Osteocyte (in vitro differentiated cells): ENCODE measurements around the gene ABHD1. TPM values are rescaled to one million over a fixed set of nuclear protein-coding genes. Genes with fewer than 3 reads are reported as not detected.

Experiments
- DNase-seq: peaks from one replicate; pipeline ENCODE4 v3.0.0; 2021; ENCODE audit warnings: mixed read lengths; ENCODE audit not compliant: unreplicated experiment; ENCODE audit errors: extremely low spot score
- H3K27ac Mint-ChIP-seq: one replicate; pipeline ENCODE4 v1.8.0; 2021; ENCODE audit warnings: mild to moderate bottlenecking, mixed read lengths; ENCODE audit not compliant: unreplicated experiment
- H3K27me3 Mint-ChIP-seq: one replicate; pipeline ENCODE4 v1.8.0; 2021; ENCODE audit warnings: mixed read lengths; ENCODE audit not compliant: unreplicated experiment
- H3K36me3 Mint-ChIP-seq: one replicate; pipeline ENCODE4 v1.8.0; 2021; ENCODE audit warnings: mixed read lengths; ENCODE audit not compliant: unreplicated experiment
- H3K4me1 Mint-ChIP-seq: one replicate; pipeline ENCODE4 v1.8.0; 2021; ENCODE audit warnings: mixed read lengths; ENCODE audit not compliant: unreplicated experiment
- H3K4me3 Mint-ChIP-seq: one replicate; pipeline ENCODE4 v1.8.0; 2021; ENCODE audit warnings: mild to moderate bottlenecking, moderate library complexity, mixed read lengths; ENCODE audit not compliant: unreplicated experiment
- H3K9me3 Mint-ChIP-seq: one replicate; pipeline ENCODE4 v1.8.0; 2021; ENCODE audit warnings: mixed read lengths; ENCODE audit not compliant: unreplicated experiment
- total RNA-seq: library from RNA; stranded (reverse); gene quantifications from 2 replicates; pipeline ENCODE4 v1.2.1, GENCODE V29; 2021
- TF ChIP-seq, protein P1 (sequence below): fragments of 200-600 bp; sonication (generic); IDR thresholded peaks from 2 replicates; pipeline ENCODE4 v1.5.0; 2021; ENCODE audit warnings: antibody characterized with exemption, mild to moderate bottlenecking, moderate library complexity

Gene ABHD1
- total RNA-seq, 1 donor from 2014 or later = 0.48 TPM

DNA sequence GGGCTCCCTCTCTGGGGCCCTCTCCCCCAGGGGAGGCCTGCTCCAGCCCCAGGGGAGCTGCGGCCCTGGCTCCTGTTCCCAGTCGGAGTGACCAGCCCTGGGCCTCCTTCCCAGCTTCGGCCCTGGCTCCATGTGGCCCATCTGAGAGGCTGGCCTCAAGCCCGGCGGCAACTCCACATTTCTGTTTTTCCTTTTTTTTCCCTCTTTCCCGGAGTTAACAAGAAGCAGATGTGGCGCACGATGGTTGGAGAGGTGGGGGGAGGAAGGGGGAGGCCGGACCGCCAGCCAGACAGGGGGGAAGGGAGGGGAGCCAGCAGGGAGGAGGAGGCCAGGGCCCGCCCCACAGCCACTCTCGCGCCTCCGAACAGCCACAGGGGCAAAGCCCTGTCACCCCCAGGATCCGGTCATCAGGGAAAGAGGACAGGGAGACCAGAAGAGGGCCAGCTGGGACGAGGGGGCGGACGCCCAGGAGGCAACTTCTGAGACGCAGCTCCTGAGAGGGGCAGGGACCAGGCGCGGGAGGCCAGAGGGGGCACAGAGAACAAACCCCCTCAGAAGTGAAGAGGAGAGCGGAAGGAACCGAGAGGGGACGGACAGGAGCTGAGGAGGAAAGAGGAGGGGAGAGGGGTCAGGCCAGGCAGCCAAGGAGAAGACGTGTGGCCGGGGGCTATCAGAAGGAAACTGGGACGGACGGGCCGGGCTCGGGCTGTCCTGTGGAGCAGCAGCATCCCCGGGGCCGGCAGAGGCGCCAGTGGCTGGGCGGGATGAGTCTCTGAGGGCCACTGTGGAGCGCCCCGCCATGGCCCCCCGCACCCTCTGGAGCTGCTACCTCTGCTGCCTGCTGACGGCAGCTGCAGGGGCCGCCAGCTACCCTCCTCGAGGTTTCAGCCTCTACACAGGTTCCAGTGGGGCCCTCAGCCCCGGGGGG, 45.1 kb upstream of the ABHD1 start, which contains the start of gene EMILIN1:
EMILIN1 (plus strand) TSS at position 349 of the 928 bp plus-strand sequence; CDS start at position 800, 451 bp downstream.
- Mint-ChIP-seq H3K27me3 (no peaks in the 10 kb centered on the region), H3K36me3 (peaks cover 4% of the 10 kb centered on the region), H3K4me3 (peak within 1 kb of the TSS; percentile 91), H3K4me1 (peaks cover 67% of the 10 kb centered on the region), H3K9me3 (no peaks in the 10 kb centered on the region), H3K27ac (peak within 1 kb of the TSS; percentile 91)
- TF ChIP-seq, protein P1, sequence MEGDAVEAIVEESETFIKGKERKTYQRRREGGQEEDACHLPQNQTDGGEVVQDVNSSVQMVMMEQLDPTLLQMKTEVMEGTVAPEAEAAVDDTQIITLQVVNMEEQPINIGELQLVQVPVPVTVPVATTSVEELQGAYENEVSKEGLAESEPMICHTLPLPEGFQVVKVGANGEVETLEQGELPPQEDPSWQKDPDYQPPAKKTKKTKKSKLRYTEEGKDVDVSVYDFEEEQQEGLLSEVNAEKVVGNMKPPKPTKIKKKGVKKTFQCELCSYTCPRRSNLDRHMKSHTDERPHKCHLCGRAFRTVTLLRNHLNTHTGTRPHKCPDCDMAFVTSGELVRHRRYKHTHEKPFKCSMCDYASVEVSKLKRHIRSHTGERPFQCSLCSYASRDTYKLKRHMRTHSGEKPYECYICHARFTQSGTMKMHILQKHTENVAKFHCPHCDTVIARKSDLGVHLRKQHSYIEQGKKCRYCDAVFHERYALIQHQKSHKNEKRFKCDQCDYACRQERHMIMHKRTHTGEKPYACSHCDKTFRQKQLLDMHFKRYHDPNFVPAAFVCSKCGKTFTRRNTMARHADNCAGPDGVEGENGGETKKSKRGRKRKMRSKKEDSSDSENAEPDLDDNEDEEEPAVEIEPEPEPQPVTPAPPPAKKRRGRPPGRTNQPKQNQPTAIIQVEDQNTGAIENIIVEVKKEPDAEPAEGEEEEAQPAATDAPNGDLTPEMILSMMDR = no peak
- DNase-seq = peak; percentile 96

DNA sequence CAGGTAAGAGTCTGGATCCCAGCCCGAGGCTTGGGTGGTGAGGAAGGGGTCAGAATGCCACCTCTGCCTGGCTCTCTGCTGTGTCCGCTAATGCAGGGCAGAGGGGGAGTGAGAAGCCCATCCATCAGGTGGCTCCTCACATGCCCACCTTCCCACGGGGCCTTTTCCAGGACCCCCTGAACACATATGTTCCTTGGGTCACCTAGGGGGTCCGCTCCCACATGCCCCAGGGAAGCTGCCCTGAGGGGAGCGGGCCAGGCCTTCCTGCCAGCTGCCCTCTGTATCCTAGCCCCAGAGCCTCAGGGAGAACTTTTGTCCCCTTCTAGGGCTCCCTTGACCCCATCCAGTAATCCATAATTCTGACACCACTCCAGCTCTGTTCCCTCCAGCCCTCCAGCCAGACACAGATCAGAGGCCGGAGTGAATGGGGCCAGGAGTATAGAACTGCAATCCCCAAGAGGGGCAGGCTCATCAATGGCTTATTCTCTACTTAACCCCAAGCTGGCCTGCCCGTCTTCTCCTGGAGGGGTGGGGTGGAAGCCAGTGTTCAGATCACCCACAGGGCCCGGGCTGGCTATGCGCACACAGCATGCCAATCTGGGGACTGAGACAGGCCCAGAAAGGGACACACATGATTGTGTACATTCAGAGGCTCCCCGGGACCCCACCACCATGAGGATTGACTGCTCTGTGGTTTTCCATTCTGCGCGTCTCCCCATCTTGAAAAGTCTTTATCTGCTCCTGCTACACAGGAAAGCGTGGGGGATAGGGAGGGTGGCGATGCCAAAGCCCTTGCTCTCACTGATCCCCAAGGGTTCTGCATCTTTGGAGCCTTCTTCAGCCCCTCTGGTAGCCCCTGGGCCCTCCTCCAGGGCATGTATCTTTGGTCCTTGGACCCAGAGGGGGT, 44.1 kb upstream of the ABHD1 start:
- peak overlapping the region; percentile 91 for H3K4me3 Mint-ChIP-seq
- peaks cover 61% of the 10 kb centered on the region for H3K4me1 Mint-ChIP-seq
- no peak for DNase-seq
- H3K27ac Mint-ChIP-seq = peak overlapping the region; percentile 85
- no peaks in the 10 kb centered on the region for H3K27me3 Mint-ChIP-seq
- no peaks in the 10 kb centered on the region for H3K9me3 Mint-ChIP-seq
- TF ChIP-seq, protein P1 = no peak
- H3K36me3 Mint-ChIP-seq = peaks cover 4% of the 10 kb centered on the region

DNA sequence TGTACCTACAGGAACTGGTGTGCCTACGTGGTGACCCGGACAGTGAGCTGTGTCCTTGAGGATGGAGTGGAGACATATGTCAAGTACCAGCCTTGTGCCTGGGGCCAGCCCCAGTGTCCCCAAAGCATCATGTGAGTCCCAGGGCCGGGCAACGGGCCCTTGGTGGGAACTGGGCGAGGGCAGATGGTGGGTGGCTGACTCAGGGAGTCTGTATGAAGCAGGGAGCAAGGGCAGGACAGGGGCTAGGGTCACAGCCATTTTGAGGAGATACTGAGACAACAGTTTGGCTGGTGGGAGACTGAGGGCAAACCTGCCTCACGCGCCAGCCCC, 43.5 kb upstream of the ABHD1 start:
- DNase-seq = no peak
- H3K4me3 Mint-ChIP-seq = peak overlapping the region; percentile 91
- H3K9me3 Mint-ChIP-seq = no peaks in the 10 kb centered on the region
- peak overlapping the region; percentile 85 for H3K27ac Mint-ChIP-seq
- H3K27me3 Mint-ChIP-seq = no peaks in the 10 kb centered on the region
- TF ChIP-seq, protein P1 = no peak
- H3K36me3 Mint-ChIP-seq = peaks cover 4% of the 10 kb centered on the region
- peaks cover 56% of the 10 kb centered on the region for H3K4me1 Mint-ChIP-seq

DNA sequence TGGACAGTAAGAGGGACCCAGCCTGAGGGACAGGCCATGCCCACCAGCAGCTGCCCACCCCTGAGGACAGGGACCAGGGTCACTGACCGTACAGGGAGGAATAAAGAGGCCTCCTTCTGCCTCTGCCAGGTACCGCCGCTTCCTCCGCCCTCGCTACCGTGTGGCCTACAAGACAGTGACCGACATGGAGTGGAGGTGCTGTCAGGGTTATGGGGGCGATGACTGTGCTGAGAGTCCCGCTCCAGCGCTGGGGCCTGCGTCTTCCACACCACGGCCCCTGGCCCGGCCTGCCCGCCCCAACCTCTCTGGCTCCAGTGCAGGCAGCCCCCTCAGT, 43.0 kb upstream of the ABHD1 start:
- TF ChIP-seq, protein P1 = no peak
- no peak for DNase-seq
- H3K27ac Mint-ChIP-seq = peak overlapping the region; percentile 85
- peaks cover 4% of the 10 kb centered on the region for H3K36me3 Mint-ChIP-seq
- H3K9me3 Mint-ChIP-seq = no peaks in the 10 kb centered on the region
- peak overlapping the region; percentile 91 for H3K4me3 Mint-ChIP-seq
- H3K4me1 Mint-ChIP-seq = peaks cover 56% of the 10 kb centered on the region
- H3K27me3 Mint-ChIP-seq = no peaks in the 10 kb centered on the region
